Natural killer cell (primary cell): ENCODE results near the gene NT5DC1. TPM values are rescaled to one million over a fixed set of nuclear protein-coding genes. Genes with fewer than 3 reads are reported as not detected.

ENCODE experiments used
- ATAC-seq, 3 donors: fragments of 150-1000 bp in 2 of 3; fragments of 200-7000 bp in 1 of 3; cut with Tn5 transposase; 1 replicate in 1 of 3; 2 replicates in 2 of 3; pipeline ENCODE4 v1.10.0; 2021; ENCODE audit warnings: mild to moderate bottlenecking in 2 of 3, moderate library complexity in 2 of 3
- DNase-seq, 2 donors: peaks; one replicate each; pipeline versions ENCODE4 v3.0.0 to v3.0.0-alpha.2; 2013 to 2021; ENCODE audit warnings: mixed read lengths in 1 of 2
- H3K27ac ChIP-seq: one replicate; pipeline ENCODE4 v1.5.1; 2013; ENCODE audit warnings: mild to moderate bottlenecking, low read length
- H3K27me3 ChIP-seq: one replicate; pipeline ENCODE4 v1.6.1; 2013; ENCODE audit warnings: low read length; ENCODE audit not compliant: control insufficient read depth, insufficient read depth
- H3K36me3 ChIP-seq: one replicate; pipeline ENCODE4 v1.6.1; 2013; ENCODE audit warnings: low read length; ENCODE audit not compliant: control insufficient read depth, insufficient read depth
- H3K4me1 ChIP-seq: one replicate; pipeline ENCODE4 v1.6.1; 2013; ENCODE audit warnings: low read length; ENCODE audit not compliant: control insufficient read depth, insufficient read depth
- H3K4me3 ChIP-seq: one replicate; pipeline ENCODE4 v1.5.1; 2013; ENCODE audit warnings: low read length
- H3K9me3 ChIP-seq: one replicate; pipeline ENCODE4 v1.6.1; 2013; ENCODE audit warnings: low read length; ENCODE audit not compliant: control insufficient read depth, insufficient read depth
- H3K27ac Mint-ChIP-seq, 2 donors: one replicate each; pipeline ENCODE4 v1.8.0; 2022; ENCODE audit warnings: mild to moderate bottlenecking in 2 of 2, mixed read lengths in 2 of 2, moderate library complexity in 1 of 2
- H3K27me3 Mint-ChIP-seq, 2 donors: one replicate each; pipeline ENCODE4 v1.8.0; 2022; ENCODE audit warnings: low read depth in 2 of 2, mixed read lengths in 2 of 2
- H3K36me3 Mint-ChIP-seq: one replicate; pipeline ENCODE4 v1.8.0; 2022; ENCODE audit warnings: mixed read lengths
- H3K4me1 Mint-ChIP-seq, 2 donors: one replicate each; pipeline ENCODE4 v1.8.0; 2022; ENCODE audit warnings: mixed read lengths in 2 of 2
- H3K4me3 Mint-ChIP-seq: one replicate; pipeline ENCODE4 v1.8.0; 2022; ENCODE audit warnings: mild to moderate bottlenecking, moderate library complexity, mixed read lengths
- H3K9me3 Mint-ChIP-seq, 2 donors: one replicate each; pipeline ENCODE4 v1.8.0; 2022; ENCODE audit warnings: mixed read lengths in 2 of 2
- CTCF ChIP-seq: fragments of 200-600 bp; IDR thresholded peaks from one replicate; pipeline ENCODE4 v1.8.0; 2022; ENCODE audit warnings: antibody characterized with exemption
- WGBS: methylation state at CpG from one replicate; pipeline ENCODE4 v1.1.7; 2013; ENCODE audit warnings: missing lambda C conversion rate; ENCODE audit not compliant: insufficient coverage; 5-methylcytosine and 5-hydroxymethylcytosine counted together
- intact Hi-C: fragments of 100-400 bp; cut with micrococcal nuclease; formaldehyde crosslinking; loops from one replicate; pipeline ENCODE4 v1.14.2; 2022
- total RNA-seq, 4 donors: library from RNA; stranded (reverse); fragments of 120-200 nt in 1 of 4; gene quantifications; one replicate each; pipeline versions ENCODE4 v1.2.3 to v1.2.4, GENCODE V29; 2013 to 2022

Gene NT5DC1
- total RNA-seq, 3 donors from 2014 or later (not counting 1 experiment from before 2014, with no cell fraction given): 19.1 to 29.4 (median 20.5) TPM

DNA sequence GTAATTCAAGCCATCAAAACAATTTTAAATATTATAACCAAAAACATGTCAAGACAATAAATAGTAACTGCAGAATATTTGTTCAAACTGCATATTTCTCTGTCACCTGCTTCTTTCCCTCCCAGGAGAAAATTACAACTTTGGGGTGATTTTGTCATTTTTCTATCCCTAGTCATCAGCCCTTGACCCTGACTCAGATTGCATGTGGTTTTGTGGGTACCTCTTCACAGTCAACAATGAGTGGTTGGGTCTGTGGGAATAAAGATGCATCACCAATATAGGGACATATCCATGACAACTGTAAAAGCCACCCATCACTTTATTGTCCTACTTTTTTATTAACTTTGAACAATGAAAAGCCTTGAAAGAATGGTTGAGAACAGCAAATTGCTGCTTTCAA, 18.0 kb downstream of the NT5DC1 start:
- H3K36me3 ChIP-seq: peaks cover 42% of the 10 kb centered on the region
- Mint-ChIP-seq H3K36me3 (no peaks in the 10 kb centered on the region), H3K9me3 (no peaks in the 10 kb centered on the region), H3K27ac (no peak overlapping the region), H3K4me3 (no peak overlapping the region), H3K27me3 (no peaks in the 10 kb centered on the region), H3K4me1 (no peaks in the 10 kb centered on the region)
- no peaks in the 10 kb centered on the region for H3K27me3 ChIP-seq
- intact Hi-C loops: no loop called here
- H3K4me1 ChIP-seq: no peaks in the 10 kb centered on the region
- H3K9me3 ChIP-seq: no peaks in the 10 kb centered on the region
- TF ChIP-seq CTCF: no peak
- ATAC-seq (no peak), DNase-seq (no peak)
- no peak overlapping the region for H3K4me3 ChIP-seq
- H3K27ac ChIP-seq: no peak overlapping the region

GRCh38 chr6:116120430-116120829, 19.8 kb downstream of the NT5DC1 start:
- WGBS: 100% methylated on average over 3 of the region's 3 CpGs
- Histone ChIP-seq H3K9me3 (no peaks in the 10 kb centered on the region), H3K27ac (no peak overlapping the region), H3K27me3 (no peaks in the 10 kb centered on the region), H3K4me3 (no peak overlapping the region), H3K4me1 (no peaks in the 10 kb centered on the region), H3K36me3 (peaks cover 28% of the 10 kb centered on the region)
- no peaks in the 10 kb centered on the region for H3K9me3 Mint-ChIP-seq
- no peaks in the 10 kb centered on the region for H3K36me3 Mint-ChIP-seq
- H3K27me3 Mint-ChIP-seq: no peaks in the 10 kb centered on the region
- no peak overlapping the region for H3K27ac Mint-ChIP-seq
- intact Hi-C loops: no loop called here
- no peak for TF ChIP-seq CTCF
- no peaks in the 10 kb centered on the region for H3K4me1 Mint-ChIP-seq
- H3K4me3 Mint-ChIP-seq: no peak overlapping the region
- no peak for ATAC-seq
- DNase-seq: no peak

DNA sequence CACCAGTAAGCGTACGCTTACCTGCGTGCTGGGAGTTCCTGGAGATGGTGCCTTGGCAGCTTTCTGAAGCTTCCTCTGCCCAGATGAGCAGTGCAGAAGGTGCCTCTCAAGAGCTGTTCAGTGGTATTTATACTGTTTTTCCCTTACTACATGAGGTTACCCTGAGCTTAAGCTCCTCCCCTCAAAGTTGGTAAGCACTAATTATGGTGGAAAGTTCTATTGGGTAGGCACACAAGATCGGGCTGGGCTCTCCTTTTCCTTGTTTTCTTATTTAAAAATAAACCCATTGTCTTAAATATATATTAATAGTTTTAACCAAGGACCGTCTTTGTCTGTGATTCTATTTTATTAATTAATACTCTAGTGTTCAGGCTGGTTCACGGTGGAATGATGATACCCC, 25.4 kb downstream of the NT5DC1 start, which contains the start of gene COL10A1:
TSS of gene COL10A1 (minus strand) at position 101 of the 400 bp plus-strand sequence. CDS start 640 bp downstream, outside the sequence.
- DNase-seq (no peak), ATAC-seq (no peak)
- Mint-ChIP-seq H3K36me3 (no peaks in the 10 kb centered on the region), H3K27me3 (no peaks in the 10 kb centered on the region), H3K27ac (no peak within 1 kb of the TSS), H3K4me3 (no peak within 1 kb of the TSS), H3K9me3 (no peaks in the 10 kb centered on the region), H3K4me1 (peaks cover 6 to 10% of the 10 kb centered on the region in 2 donors)
- H3K27ac ChIP-seq: no peak within 1 kb of the TSS
- H3K36me3 ChIP-seq: no peaks in the 10 kb centered on the region
- intact Hi-C loops: no loop called here
- 97% methylated on average over 3 of the region's 6 CpGs for WGBS
- TF ChIP-seq CTCF: no peak
- H3K27me3 ChIP-seq: no peaks in the 10 kb centered on the region
- H3K4me1 ChIP-seq: no peaks in the 10 kb centered on the region
- no peaks in the 10 kb centered on the region for H3K9me3 ChIP-seq
- no peak within 1 kb of the TSS for H3K4me3 ChIP-seq

DNA sequence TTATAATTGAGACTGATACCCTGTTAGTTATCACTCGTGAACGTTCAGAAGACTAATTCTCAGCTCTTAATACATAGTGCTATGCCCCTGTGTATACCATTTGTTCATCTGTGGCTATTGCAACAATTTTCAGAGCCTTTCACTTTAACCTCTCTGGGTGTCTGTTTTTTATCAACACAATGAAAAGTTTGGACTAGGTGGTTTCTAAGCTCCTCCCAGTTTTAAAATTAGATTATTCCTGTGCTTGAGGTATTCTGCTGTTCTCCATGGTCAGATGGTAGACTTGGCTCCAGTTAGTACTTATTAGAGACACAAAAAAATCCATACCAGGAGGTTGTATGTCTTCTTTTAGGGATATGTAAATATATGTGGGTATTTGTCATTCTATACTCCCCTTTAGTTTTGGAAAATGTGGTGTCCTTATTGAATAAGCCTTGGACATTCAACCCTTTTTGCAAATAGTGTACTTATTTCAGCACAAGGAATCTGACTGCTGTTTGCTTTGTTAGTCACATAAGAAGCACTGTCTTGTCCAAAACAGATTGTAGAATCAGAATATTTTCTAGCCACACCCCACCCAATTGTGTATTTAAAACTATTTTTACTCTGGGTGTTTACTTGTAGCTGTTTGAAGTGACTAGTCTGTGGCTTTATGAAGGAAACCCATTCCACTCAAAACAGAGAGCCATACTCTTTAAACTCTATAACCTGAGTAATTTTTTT, 27.3 kb downstream of the NT5DC1 start:
- Histone ChIP-seq H3K4me1 (no peaks in the 10 kb centered on the region), H3K9me3 (no peaks in the 10 kb centered on the region), H3K27ac (no peak overlapping the region), H3K27me3 (no peaks in the 10 kb centered on the region), H3K4me3 (no peak overlapping the region), H3K36me3 (no peaks in the 10 kb centered on the region)
- Mint-ChIP-seq H3K9me3 (no peaks in the 10 kb centered on the region), H3K36me3 (no peaks in the 10 kb centered on the region), H3K27ac (no peak overlapping the region), H3K4me1 (peaks cover 6 to 10% of the 10 kb centered on the region in 2 donors), H3K4me3 (no peak overlapping the region), H3K27me3 (no peaks in the 10 kb centered on the region)
- DNase-seq: no peak
- intact Hi-C loops: no loop called here
- TF ChIP-seq CTCF: no peak
- 82% methylated on average over 2 of the region's 2 CpGs for WGBS
- no peak for ATAC-seq
